Activated CD8-positive, alpha-beta memory T cell treated with anti-CD3 and anti-CD28 coated beads for 24 hours (primary cell): ENCODE results near the gene STK17A.
"Not testable (repeated sequence)": the region's sequence is repeated elsewhere in the genome, so short reads cannot be mapped to it uniquely, and the experiment has no call there.

Experiments
- DNase-seq: peaks from one replicate; pipeline ENCODE4 v3.0.0-alpha.2; 2020

The STK17A gene

GRCh38 chr7:43664681-43665080, 81.8 kb downstream of the STK17A start:
- DNase-seq, result no peak

DNA sequence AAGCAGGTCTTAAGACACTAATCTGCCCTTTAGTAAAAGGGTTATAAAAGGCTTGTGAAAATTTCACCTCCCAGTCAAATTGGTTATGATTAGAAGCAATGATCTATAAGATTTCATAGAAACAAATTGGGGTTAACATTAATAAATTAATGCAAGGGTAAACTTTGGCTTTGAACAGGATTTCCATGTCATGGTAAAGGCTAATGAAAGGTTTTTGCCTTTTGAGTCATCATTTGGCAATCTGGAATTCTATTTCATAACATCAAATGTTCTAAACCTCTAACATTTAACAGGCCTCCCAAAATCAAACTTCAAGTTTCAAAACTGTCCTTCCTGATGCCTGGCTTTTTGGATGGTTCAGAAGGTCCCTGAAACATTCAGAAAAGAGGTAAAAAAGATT, 84.0 kb downstream of the STK17A start:
- no peak for DNase-seq

DNA sequence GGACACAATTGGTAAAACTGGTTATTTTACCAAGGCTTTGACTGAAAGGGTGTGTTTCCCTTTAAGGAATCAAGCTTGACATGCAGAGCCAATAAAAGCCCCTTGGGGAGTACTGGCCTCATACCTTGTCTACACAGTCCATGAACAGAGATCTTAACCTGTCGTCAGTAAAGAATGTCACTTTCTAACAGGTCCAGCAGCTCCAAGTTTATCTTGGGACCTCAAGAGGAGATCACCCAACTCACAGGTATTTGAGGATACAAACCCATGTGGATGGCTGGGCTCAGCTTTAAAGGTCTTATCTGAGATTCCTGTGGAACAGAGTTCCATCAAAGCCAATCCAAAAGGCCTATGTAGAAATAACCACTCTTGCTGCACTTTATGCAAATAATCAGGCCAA, 85.1 kb downstream of the STK17A start:
- no peak for DNase-seq

- DNase-seq, result peak; percentile 81
Measured at GRCh38 chr7:43669286-43670081, 86.6 kb downstream of the STK17A start.

- DNase-seq, result no peak
Measured at GRCh38 chr7:43671521-43671920, 88.6 kb downstream of the STK17A start.

DNA sequence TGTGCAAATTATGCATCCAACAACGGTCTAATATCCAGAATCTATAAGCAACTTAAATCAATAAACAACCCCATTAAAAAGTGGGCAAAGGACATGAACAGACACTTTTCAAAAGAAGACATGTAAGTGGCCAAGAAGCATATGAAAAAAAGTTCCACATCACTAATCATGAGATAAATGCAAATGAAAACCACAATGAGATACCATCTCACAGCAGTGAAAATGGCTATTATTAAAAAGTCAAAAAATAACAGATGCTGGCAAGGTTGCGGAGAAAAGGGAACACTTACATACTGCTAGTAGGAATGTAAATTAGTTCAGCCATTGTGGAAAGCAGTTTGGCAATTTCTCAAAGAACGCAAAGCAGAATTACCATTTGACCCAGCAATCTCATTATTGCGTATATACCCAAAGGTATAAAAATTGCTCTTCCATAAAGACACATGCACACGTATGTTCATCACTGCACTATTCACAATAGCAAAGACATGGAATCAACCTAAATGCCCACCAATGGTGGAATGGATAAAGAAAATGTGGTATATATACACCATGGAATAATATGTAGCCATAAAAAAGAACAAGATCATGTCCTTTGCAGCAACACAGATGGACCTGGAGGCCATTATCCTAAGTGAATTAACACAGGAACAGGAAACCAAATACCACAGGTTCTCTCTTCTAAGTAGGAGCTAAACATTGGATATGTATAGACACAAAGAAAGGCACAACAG, 90.5 kb downstream of the STK17A start:
- DNase-seq, result not testable (repeated sequence)

- no peak for DNase-seq
Measured at GRCh38 chr7:43674559-43675436, 91.9 kb downstream of the STK17A start.
